Left lobe of liver (tissue), 2 donors: ENCODE results near the gene ZAP70. TPM values are rescaled to one million over a fixed set of nuclear protein-coding genes. Genes with fewer than 3 reads are reported as not detected.

Source experiments
- ATAC-seq: fragments of 200-7000 bp; cut with Tn5 transposase; one replicate; pipeline ENCODE4 v1.9.1; 2020; ENCODE audit warnings: mild to moderate bottlenecking, moderate library complexity
- DNase-seq: peaks from one replicate; pipeline ENCODE4 v3.0.0-alpha.2; 2020; ENCODE audit warnings: low spot score
- total RNA-seq: library from RNA; stranded (reverse); gene quantifications from one replicate; pipeline ENCODE4 v1.2.1, GENCODE V29; 2021
- donor health status: DM: no; HTN: no; CAD: no; lungs with moderate emphysema.
- donor health status: DM: no; HTN: yes; CAD: no.

ZAP70 gene
- total RNA-seq, 1 donor from 2014 or later, result 1.5 TPM

GRCh38 chr2:97715951-97716694 is 2.7 kb downstream of the ZAP70 start:
- DNase-seq (no peak), ATAC-seq (no peak)

GRCh38 chr2:97716695-97717612 is 3.6 kb downstream of the ZAP70 start:
- no peak for DNase-seq
- no peak for ATAC-seq

- DNase-seq (no peak), ATAC-seq (no peak)
Measured at GRCh38 chr2:97717613-97717995, 4.2 kb downstream of the ZAP70 start.

- ATAC-seq, result no peak
- no peak for DNase-seq
Measured at GRCh38 chr2:97718051-97718882, 4.9 kb downstream of the ZAP70 start.

- DNase-seq (no peak), ATAC-seq (no peak)
Measured at GRCh38 chr2:97718942-97719341, 5.6 kb downstream of the ZAP70 start.

- DNase-seq, result no peak
Measured at GRCh38 chr2:97719362-97720155, 6.2 kb downstream of the ZAP70 start.

GRCh38 chr2:97720746-97721145 is 7.4 kb downstream of the ZAP70 start:
- ATAC-seq (no peak), DNase-seq (no peak)

More at GRCh38 chr2:97719362-97720155, 6.2 kb downstream of the ZAP70 start:
- no peak for ATAC-seq

GRCh38 chr2:97722227-97722626 is 8.9 kb downstream of the ZAP70 start:
- DNase-seq, result no peak
- no peak for ATAC-seq

- DNase-seq (no peak), ATAC-seq (no peak)
Measured at GRCh38 chr2:97723156-97724072, 10.0 kb downstream of the ZAP70 start.

- DNase-seq (no peak), ATAC-seq (no peak)
Measured at GRCh38 chr2:97724073-97724410, 10.7 kb downstream of the ZAP70 start.

GRCh38 chr2:97724501-97724900 is 11.1 kb downstream of the ZAP70 start:
- DNase-seq, result no peak
- ATAC-seq, result no peak

GRCh38 chr2:97724946-97725688 is 11.7 kb downstream of the ZAP70 start:
- DNase-seq (no peak), ATAC-seq (no peak)

- ATAC-seq (no peak), DNase-seq (no peak)
Measured at GRCh38 chr2:97726261-97727064, 13.1 kb downstream of the ZAP70 start.

- DNase-seq, result no peak
- no peak for ATAC-seq
Measured at GRCh38 chr2:97727296-97727695, 13.9 kb downstream of the ZAP70 start.

- no peak for DNase-seq
- no peak for ATAC-seq
Measured at GRCh38 chr2:97728091-97728731, 14.8 kb downstream of the ZAP70 start.

GRCh38 chr2:97730245-97730644 is 16.9 kb downstream of the ZAP70 start:
- ATAC-seq (no peak), DNase-seq (no peak)

- ATAC-seq, result no peak
Measured at GRCh38 chr2:97731274-97732020, 18.1 kb downstream of the ZAP70 start.

More at GRCh38 chr2:97731274-97732020, 18.1 kb downstream of the ZAP70 start:
- DNase-seq, result no peak
